Activated CD8-positive, alpha-beta memory T cell treated with anti-CD3 and anti-CD28 coated beads for 1 hour (primary cell): ENCODE measurements around the gene SMIM11.
"Not testable (repeated sequence)": the region's sequence is repeated elsewhere in the genome, so short reads cannot be mapped to it uniquely, and the experiment has no call there.

Source experiments
- DNase-seq, 2 donors: peaks; one replicate each; pipeline ENCODE4 v3.0.0-alpha.2; 2020; ENCODE audit warnings: low read depth in 1 of 2; ENCODE audit errors: extremely low read depth in 1 of 2

The SMIM11 gene

GRCh38 chr21:34407294-34407693 is 32.0 kb downstream of the SMIM11 start:
- not testable (repeated sequence) for DNase-seq

- not testable (repeated sequence) for DNase-seq
Measured at GRCh38 chr21:34417448-34418077, 42.3 kb downstream of the SMIM11 start.

- DNase-seq, result not testable (repeated sequence)
Measured at GRCh38 chr21:34423805-34424204, 48.5 kb downstream of the SMIM11 start, which contains the start of gene SMIM34. TSS of gene SMIM34 (minus strand) at chr21:34423951. CDS start at chr21:34423839, 112 bp downstream.

GRCh38 chr21:34427339-34427738 is 52.0 kb downstream of the SMIM11 start:
- DNase-seq, result not testable (repeated sequence)

- not testable (repeated sequence) for DNase-seq
Measured at GRCh38 chr21:34428441-34428840, 53.1 kb downstream of the SMIM11 start.

GRCh38 chr21:34429710-34430109 is 54.4 kb downstream of the SMIM11 start:
- DNase-seq, result not testable (repeated sequence)
